ENCODE results near the gene CNGA1.

- TF ChIP-seq TCF4 (CRISPR knock-in tag; IDR thresholded peaks at IDR 0.05; ENCODE audit: borderline replicate concordance) = no peak
- no peak for TF ChIP-seq ZNF8 (CRISPR knock-in tag; IDR thresholded peaks at IDR 0.05)
- TF ChIP-seq RARB (CRISPR knock-in tag; IDR thresholded peaks at IDR 0.05) = no peak
- no peak for TF ChIP-seq ISL1 (CRISPR knock-in tag; IDR thresholded peaks at IDR 0.05)
- TF ChIP-seq BACH2 (CRISPR knock-in tag; IDR thresholded peaks at IDR 0.05; ENCODE audit: borderline replicate concordance) = no peak
- TF ChIP-seq CREB5 (CRISPR knock-in tag; IDR thresholded peaks at IDR 0.05; ENCODE audit: low read depth) = no peak
- TF ChIP-seq ZFP3 (CRISPR knock-in tag; IDR thresholded peaks at IDR 0.05) = no peak
- TF ChIP-seq CSDC2 (CRISPR knock-in tag; IDR thresholded peaks at IDR 0.05) = no peak
- TF ChIP-seq ZFP30 (CRISPR knock-in tag; IDR thresholded peaks at IDR 0.05) = no peak
- no peak for TF ChIP-seq SNAI2 (CRISPR knock-in tag; IDR thresholded peaks at IDR 0.05)
- TF ChIP-seq TSHZ2 (CRISPR knock-in tag; IDR thresholded peaks at IDR 0.05) = no peak
- no peak for TF ChIP-seq ESRRG (CRISPR knock-in tag; IDR thresholded peaks at IDR 0.05)
- no peak for TF ChIP-seq PATZ1 (CRISPR knock-in tag; IDR thresholded peaks at IDR 0.05; ENCODE audit: borderline replicate concordance)
These were observed 19.5 kb upstream of the CNGA1 start for GRCh38 chr4:48035952-48036351.
